Left colon (tissue), 2 donors: ENCODE data around the gene PRCD. TPM values are rescaled to one million over a fixed set of nuclear protein-coding genes. Genes with fewer than 3 reads are reported as not detected.
"Not testable (repeated sequence)": the region's sequence is repeated elsewhere in the genome, so short reads cannot be mapped to it uniquely, and the experiment has no call there.

Experiments used
- ATAC-seq: fragments of 200-7000 bp; cut with Tn5 transposase; one replicate; pipeline ENCODE4 v1.9.1; 2020; ENCODE audit warnings: mild to moderate bottlenecking, moderate library complexity
- DNase-seq, 2 donors: peaks; one replicate each; pipeline ENCODE4 v3.0.0-alpha.2; 2020
- intact Hi-C, 2 donors: fragments of 100-400 bp; cut with DNase I in 1 of 2; cut with micrococcal nuclease in 1 of 2; formaldehyde crosslinking; loops; one replicate each; pipeline versions ENCODE4 v1.11.2 to v1.14.0; 2022; cut with DNase I, micrococcal nuclease
- total RNA-seq, 2 donors: library from RNA; stranded (reverse); fragmentation: NEBNext Ultra II Directional; extraction: Animal tissue kit (Norgen Biotek cat#: 25700); gene quantifications; one replicate each; pipeline ENCODE4 v1.2.1, GENCODE V29; 2021
- donor health status: DM: no; HTN: no; CAD: no.
- donor health status: DM: yes; HTN: yes; CAD: no.

Gene PRCD
- total RNA-seq, 2 donors from 2014 or later = 0.92 to 2.3 TPM

DNA sequence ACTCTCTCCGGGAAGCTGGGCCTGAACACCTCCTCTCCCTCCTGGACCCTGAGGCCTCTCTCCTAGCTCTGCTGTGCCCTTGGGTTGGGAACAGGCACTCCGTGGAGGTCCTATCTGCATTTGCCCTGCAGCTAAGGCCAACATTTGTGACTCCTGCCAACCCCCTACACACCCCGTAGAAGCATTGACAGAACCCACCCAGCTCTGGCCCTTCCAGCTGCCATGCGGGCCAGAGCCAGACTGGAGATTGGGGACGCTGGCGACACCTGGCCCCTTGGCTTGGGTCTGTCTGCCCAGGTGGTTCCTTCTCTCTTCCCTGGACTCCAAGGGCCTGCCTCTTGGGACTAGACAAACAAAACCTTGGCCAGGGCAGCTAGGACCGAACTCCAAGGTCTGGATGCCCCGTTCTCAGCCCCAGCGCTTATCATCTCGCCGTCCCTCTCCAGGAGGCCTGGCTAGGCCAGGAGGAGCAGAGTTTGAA lies 38.0 kb upstream of the PRCD start:
- DNase-seq = no peak
- ATAC-seq = no peak

DNA sequence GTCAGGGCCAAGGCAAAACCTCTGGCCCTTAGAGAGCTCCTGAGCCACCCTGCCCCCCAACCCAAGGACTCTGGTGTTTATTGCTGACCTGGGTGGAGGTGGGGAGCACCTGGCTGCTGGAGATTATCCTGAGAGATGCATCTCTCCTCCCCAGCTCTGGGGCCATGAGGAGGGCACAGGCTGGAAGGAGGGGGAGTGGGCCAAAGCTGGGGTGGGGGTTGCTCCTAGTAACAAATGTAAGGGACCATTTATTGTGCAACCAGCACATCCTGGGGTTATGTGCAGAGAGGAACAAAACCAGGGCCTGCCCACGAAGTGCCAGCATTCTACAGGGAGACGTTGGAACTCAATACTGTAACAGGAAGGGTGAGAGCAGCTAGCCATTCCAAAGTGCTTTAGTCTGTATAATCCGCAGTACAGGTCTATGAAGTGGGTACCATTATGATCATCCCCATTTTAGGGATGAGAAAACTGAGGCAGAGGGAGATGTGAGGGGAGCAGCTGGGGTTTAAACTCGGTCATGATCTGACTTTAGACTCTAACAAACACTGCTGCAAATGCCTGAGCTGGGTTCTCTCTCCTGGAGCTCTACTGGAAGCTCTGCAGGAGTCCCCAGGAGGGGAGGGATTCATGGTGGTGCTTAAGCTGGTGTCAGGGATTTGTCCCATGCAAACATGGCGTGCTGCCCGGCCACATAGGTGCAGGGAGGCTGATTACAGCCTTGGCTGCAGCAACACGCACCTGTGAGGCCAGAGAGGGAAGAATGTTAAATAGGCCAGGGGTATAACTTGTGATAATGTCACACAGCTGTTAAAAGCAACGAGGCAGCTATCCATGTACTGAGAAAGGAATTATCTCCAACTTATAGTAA lies 37.3 kb upstream of the PRCD start:
- ATAC-seq (no peak), DNase-seq (no peak)
- intact Hi-C loops = no loop called here

More for the DNA sequence above, 38.0 kb upstream of the PRCD start:
- intact Hi-C loops = no loop called here

DNA sequence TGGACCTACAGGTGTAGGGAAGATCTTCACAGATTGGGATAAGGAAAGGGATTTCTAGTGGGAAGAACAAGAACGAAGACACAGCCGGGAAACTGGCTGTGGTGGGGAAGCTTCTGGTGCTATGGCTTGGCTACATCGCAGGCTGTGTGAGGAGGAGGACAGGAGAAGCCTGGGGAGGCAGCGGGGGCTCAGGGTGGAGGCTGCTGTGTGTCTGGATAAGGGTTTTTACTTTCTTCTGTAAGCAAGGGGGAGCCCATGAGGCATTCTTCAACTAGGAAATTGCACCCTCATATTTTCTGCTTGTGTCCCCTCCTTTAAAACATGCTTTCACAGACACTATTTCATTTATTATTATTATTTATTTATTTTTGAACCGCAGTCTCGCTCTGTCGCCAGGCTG lies 35.7 kb upstream of the PRCD start:
- DNase-seq (no peak), ATAC-seq (no peak)
- intact Hi-C loops = no loop called here

DNA sequence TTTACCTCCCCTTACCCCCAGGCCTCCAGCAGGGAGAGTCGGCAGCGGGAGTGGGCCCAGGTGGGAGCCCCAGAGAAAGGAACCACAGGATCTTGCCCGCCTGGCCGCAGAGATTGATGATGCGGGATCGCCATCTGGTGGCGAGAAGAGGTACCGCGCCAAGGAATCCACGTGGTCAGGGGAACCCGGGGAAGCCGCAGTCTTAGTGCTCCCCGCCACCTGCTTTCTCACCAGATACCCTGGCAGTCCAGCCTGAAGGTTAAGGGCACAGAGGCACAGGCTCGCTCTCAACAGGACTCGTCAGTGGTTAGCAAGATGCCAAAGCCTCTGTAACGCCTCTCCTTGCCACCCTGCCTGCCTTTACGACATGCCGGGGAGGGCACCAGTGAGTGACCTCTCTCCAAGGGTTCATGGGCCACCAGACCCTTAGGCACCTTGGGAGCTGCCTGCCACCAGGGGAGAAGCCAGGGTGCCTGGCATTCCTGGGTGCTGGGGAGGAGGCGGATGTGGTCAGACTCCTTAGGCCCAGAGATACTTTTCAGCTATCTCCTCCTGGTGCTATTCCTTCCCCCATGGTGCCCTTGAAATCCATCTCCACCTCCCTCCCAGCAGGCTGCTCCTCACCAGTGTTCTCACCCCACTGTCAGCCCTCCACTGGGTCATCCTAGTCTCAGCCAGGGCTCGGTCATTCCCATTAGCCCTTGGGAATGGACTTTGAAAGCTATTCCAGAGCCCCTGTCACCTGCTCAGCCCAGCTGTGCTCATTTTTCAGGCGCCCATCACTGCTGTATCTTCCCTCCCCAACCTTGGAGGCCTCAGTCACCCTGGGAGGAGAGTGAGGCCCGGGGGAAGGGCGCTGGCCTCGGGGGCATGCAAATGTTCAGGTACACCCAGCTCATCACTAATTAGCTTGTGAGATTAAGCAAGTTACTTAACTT lies 33.2 kb upstream of the PRCD start:
- intact Hi-C loops = loop anchor here (5.0 kb wide), 1 partner anchor 39 kb away; the partner anchor contains the start of gene AANAT (in 2 of the 2)
- ATAC-seq = peak; percentile 75
- peak; percentile 64 to 84 for DNase-seq

DNA sequence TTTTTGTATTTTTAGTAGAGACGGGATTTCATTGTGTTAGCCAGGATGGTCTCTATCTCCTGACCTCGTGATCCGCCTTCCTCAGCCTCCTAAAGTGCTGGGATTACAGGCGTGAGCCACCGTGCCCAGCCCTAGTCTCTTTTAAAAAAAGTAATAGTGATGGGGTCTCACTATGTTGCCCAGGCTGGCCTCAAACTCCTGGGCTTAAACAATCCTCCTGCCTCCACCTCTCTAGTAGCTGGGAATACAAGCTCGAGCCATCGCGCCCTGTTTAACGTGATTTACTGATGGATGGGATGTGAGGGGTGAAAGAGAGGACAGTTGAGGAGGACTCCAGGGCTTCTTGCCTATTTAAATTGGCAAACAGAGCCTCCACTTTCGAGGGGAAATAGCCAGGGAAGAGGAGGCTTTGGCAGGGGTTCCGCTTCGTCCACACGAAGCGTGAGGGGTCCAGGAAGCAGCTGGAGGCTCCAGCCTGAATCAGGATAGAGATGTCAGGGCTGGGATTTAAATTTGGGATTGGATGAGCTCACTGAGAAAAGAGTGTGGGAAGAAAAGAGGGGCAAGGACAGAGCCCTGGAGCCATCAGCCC lies 31.3 kb upstream of the PRCD start:
- intact Hi-C loops = loop anchor here (5.0 kb wide), 1 partner anchor 41 kb away; the partner anchor contains the start of gene AANAT (in 2 of the 2)
- not testable (repeated sequence) for DNase-seq, ATAC-seq

DNA sequence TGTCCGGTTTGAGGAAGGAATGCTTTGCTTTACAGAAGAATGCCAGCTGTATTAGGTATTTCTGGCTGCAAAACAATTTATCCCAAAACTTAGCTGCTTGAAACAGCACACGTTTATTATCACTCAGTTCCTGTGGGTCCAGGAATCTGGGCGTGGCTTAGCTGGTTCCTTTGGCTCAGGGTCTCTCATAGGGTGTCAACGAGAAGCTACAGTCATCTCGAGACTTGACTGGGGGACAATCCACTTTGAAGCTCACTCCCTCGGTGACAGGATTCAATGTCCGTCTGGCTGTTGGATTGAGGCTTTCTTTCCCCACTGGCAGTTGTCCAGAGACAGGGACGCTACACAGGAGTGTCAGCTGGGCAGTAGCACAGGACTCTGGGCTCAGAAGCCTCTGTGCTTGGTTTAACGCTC lies 29.0 kb upstream of the PRCD start:
- intact Hi-C loops = no loop called here
- no peak for ATAC-seq

DNA sequence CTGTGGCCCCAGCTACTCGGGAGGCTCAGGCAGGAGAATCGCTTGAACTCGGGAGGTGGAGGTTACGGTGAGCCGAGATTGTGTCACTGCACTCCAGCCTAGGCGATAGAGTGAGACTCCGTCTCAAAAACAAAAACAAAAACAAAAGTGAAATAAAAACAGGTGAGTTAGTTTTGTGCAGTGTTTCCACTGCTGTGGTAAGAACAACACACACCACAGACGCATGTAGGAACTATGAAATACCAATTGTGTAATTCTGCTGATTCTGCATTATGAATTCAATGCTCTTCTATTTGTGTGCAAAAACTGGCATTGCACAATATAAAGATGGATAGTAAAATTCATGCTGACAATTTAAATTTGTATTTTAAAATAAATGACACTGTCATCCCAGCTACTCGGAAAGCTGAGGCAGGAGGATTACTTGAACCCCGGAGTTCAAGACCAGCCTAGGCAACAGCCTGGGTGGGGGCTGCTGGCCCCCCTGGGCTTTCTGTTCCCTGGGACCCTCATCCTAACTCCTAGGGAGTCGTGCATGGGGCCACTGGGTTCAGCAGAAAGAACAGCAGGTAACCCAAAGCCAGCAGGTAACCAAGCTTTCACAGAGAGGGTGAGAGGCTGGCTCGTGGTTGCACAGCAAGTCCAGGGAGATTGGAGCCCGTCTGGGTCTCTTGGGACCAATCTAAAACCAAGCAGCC lies 28.0 kb upstream of the PRCD start:
- ATAC-seq = no peak
- no peak for DNase-seq
- intact Hi-C loops = no loop called here

More for the DNA sequence above, 29.0 kb upstream of the PRCD start:
- no peak for DNase-seq

DNA sequence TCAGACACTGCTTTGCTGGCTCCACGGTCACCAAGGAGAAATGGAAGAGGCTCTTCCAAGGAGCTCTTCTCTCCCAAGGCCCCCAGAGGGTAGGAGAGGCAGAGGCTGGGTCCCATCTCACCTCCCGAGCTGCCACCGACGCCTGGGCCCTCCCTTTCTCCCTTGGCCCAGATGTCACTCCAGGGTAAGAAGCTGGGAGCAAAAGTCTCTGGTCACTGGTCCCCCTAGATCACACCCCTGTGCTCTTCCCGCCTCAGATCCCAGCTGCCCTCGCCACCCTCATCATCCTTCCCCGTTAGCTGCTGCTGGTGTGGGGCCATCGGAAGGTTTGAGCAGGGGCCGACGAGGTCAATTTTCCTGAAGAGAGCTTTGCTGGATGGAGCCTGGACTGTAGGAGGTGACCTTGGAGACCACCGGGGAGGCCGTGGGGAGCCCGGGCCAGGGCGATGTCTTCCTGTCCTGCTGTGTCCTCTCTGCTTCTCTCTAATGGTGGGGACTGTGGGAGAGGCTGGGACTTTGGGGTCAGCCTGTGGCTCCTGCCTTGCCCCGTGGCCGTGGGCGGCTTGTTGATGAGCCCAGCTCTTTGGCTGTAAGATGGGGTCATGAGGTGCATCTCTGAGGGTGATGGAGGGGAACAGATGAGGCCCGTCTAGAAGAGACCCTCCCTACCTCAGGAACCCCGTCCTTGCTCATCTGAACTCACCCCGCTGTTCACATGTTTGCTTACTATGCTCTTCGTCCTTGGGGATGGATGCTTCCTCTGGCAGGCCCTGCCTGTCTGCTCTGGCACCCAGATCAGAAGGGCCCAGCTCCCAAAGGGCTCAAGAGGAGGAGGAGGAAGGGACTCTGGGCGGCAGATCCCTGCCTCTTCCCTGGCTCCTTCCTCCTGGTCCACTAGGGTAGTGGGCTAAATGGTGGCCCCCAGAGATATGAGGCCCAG lies 27.2 kb upstream of the PRCD start:
- DNase-seq (no peak), ATAC-seq (no peak)
- intact Hi-C loops = no loop called here

DNA sequence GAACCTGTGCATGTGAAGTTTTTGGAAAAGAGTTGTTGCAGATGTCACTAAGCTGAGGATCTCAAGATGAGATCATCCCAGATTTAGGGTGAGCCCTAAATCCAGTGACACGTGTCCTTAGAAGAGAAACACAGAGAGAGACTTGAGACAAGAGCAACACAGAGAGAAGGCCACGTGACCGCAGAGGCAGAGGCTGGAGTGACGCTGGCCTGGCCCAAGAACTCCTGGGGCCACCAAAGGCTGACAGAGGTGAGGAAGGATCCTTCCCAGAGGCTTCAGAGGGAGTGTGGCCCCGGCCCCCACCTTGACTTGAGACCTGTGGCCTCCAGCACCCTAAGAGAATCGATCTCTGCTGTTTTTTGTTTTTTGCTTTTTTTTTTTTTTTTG lies 26.5 kb upstream of the PRCD start:
- intact Hi-C loops = no loop called here
- no peak for ATAC-seq
- DNase-seq = no peak

DNA sequence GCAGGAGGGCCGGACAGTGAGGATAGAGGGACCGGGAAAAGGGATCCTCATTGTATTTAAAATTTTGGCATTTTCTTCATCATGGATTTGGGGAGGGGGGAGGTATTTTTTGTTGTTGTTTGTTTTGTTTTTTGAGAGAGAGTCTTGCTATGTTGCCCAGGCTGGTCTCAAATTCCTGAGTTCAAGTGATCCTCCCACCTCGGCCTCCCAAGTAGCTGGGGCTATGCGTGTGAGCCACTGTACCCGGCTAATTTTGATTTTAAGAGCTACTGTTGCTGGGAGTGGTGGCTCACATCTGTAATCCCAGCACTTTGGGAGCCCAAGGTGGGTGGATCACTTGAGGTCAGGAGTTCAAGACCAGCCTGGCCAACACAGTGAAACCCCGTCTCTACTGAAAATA lies 25.5 kb upstream of the PRCD start:
- intact Hi-C loops, ATAC-seq, DNase-seq: not testable (repeated sequence)

DNA sequence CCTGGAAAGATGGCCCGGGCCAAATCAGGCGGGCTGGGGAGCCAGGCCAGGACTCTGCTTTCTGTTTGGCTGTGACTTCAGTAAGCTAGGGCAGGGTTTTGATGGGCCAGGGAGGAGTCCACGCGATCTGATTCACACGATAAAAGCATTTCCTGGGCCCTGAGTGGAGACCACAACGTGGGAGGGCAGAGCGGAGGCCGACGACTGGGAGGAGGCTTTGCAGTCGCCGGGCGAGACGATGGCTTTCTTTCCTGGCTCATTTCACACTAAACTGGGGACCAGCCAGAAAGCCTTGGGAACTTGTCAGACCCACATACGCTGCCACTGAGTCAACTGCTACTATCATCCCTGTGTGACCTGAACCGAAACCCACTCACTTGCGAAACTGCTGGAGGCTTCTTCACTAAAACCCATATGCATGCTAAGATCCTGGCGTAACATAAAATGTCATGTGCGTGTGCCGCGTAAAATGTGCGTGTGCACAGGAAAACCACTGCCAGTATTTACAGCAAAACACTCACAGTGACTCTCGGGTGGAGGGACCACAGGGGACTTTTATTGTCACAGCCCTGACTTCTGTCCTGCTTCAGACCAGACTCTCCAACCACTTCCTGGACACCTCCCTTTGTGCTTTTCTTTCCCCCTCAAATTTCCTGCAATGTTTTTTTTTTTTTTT lies 24.4 kb upstream of the PRCD start:
- intact Hi-C loops = no loop called here
- DNase-seq (peak; percentile 51 to 67), ATAC-seq (peak; percentile 45)

DNA sequence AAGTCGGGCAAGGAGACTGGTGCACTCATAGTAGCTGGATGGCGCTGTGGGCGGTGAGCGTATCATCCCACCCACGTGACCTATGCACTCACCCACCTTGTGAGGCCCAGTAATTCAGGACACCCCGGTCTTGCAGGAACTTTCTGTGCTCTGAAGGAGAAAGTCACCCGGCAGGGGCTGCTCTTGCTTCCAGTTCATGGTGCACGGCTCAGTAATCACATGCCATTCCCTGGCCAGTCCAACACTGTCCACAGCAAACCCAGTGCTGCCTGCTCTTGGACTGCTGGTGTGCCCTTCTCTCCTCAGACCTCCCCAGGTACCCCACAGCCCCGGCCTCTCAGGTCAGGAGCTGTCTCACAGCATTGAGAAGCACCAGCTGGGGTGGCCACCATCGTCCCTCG lies 22.2 kb upstream of the PRCD start:
- DNase-seq (no peak), ATAC-seq (no peak)
- intact Hi-C loops = no loop called here

DNA sequence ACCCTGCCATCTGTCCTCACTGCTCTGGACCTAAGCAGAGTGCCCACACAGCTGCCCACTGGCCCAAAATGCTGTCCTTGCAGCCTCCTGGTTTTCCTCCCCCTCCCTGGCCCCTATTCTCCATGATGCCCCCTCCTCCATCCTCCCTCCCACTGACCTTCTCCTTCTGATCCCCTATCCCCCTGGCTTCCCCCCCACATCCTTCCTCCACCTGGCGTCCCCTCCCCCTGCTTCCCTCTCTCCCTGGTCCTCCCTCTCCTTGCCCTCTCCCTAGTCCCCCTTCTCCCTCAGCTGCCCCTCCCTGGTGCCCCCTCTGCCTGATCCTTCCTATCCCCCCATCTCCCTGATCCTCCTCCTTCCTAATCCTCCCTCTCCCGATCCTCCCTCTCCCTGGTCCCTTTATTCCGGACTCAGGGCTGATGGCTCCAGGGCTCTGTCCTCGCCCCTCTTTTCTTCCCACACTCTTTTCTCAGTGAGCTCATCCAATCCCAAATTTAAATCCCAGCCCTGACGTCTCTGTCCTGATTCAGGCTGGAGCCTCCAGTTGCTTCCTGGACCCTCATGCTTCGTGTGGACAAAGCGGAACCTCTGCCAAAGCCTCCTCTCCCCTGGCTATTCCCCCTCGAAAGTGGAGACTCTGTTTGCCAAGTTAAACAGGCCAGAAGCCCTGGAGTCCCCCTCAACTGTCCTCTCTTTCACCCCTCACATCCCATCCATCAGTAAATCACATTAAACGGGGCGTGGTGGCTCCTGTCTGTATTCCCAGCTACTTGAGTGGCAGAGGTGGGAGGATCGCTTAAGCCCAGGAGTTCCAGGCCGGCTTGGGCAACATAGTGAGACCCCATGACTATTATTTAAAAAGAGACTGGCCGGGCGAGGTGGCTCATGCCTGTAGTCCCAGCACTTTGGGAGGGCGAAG lies 20.5 kb upstream of the PRCD start:
- ATAC-seq = no peak
- intact Hi-C loops = no loop called here
- DNase-seq = no peak

DNA sequence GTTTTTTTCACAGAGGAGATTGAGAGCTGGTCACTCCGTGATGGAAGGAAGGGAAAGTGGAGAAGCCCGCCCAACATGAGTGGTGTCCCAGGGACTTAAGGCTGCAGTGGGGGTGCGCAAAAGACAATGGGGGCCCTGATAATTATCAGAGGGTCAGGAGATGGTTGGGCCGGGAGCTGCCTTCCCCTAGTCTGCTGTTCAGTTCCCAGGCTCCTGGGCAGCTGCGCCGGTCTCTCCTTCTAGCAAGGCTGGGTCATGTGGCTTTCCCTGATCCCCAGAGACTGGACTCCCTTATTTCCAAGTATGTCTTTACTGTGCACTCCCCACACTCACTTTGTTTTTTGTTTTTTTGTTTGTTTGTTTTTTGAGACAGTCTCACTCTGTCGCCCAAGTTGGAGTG lies 18.6 kb upstream of the PRCD start:
- intact Hi-C loops = loop anchor here (5.0 kb wide), 1 partner anchor 101 kb away; no protein-coding TSS in a partner anchor
- ATAC-seq = no peak
- no peak for DNase-seq

DNA sequence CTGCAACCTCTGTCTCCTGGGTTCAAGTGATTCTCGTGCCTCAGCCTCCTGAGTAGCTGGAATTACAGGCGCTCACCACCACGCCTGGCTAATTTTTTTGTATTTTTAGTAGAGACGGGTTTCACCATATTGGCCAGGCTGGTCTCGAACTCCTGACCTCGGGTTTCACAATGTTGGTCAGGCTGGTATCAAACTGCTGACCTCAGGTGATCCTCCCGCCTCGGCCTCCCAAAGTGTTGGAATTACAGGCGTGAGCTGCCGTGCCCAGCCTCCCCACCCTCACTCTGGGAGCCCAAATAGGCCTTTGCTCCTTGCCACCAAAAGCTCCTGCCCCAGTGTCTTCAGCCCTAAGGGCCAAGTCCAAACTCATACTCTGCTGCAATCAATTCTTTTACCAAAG lies 18.2 kb upstream of the PRCD start:
- intact Hi-C loops = loop anchor here (5.0 kb wide), 1 partner anchor 101 kb away; no protein-coding TSS in a partner anchor
- not testable (repeated sequence) for ATAC-seq, DNase-seq
